GM12878 (cell line): ENCODE data around the gene MYT1. TPM values are rescaled to one million over a fixed set of nuclear protein-coding genes. Genes with fewer than 3 reads are reported as not detected.

ENCODE experiments used
- ATAC-seq: fragments of 200-7000 bp; cut with Tn5 transposase; 3 replicates; pipeline ENCODE4 v1.9.1; 2020; ENCODE audit warnings: mild to moderate bottlenecking, moderate library complexity
- BruUV-seq: library from RNA; stranded (reverse); fragments of 400-500 nt; replicated peaks from 2 replicates; lab custom pipeline; 2021; lab: Mats Ljungman, UMichigan
- CTCF ChIA-PET: fragments of 300-600 bp; sonication (Branson Sonifier 250); formaldehyde crosslinking; extraction: SDS; loops from one replicate; lab custom pipeline; 2021; ENCODE audit warnings: inconsistent platforms; lab: Yijun Ruan, JAX
- POLR2A ChIA-PET: fragments of 350-600 bp; formaldehyde crosslinking; extraction: SDS; loops from one replicate; lab custom pipeline; 2021; ENCODE audit warnings: inconsistent platforms; lab: Charles Lee
- RAD21 ChIA-PET: fragments of 300-600 bp; sonication (Branson Sonifier 250); formaldehyde crosslinking; loops from one replicate; lab custom pipeline; 2023; ENCODE audit warnings: antibody characterized with exemption; ENCODE audit not compliant: unreplicated experiment; lab: Charles Lee
- SMC1A ChIA-PET: fragments of 300-600 bp; sonication (Branson Sonifier 250); formaldehyde crosslinking; loops from one replicate; lab custom pipeline; 2023; ENCODE audit not compliant: unreplicated experiment, uncharacterized antibody; lab: Charles Lee
- DNase-seq: peaks from one replicate; pipeline ENCODE4 v3.0.0-alpha.2; 2011; ENCODE audit warnings: low read depth, low spot score
- FAIRE-seq: peaks from 3 replicates; lab custom pipeline; 2011; peaks lifted over from hg19 to GRCh38; lab: Jason Lieb, UNC
- H2AFZ ChIP-seq: 2 replicates; pipeline ENCODE4 v1.6.0; 2011; ENCODE audit warnings: low read depth, low read length, control low read depth; ENCODE audit not compliant: control insufficient read depth
- H3K27ac ChIP-seq: 2 replicates; pipeline ENCODE4 v1.5.1; 2011; ENCODE audit warnings: control low read depth; ENCODE audit not compliant: control insufficient read depth, insufficient read depth
- H3K27me3 ChIP-seq, 2 experiments: replicated peaks in 1 of 2; 2 replicates each; pipeline versions ENCODE4 v1.6.0 to v1.6.1; 2011; ENCODE audit warnings: low read length in 1 of 2; ENCODE audit not compliant: control insufficient read depth in 2 of 2, insufficient read depth in 2 of 2
- H3K36me3 ChIP-seq, 2 experiments: 2 replicates each; pipeline ENCODE4 v1.5.1; 2011; ENCODE audit warnings: low read length in 1 of 2; ENCODE audit not compliant: control insufficient read depth in 2 of 2, insufficient read depth in 2 of 2
- H3K4me1 ChIP-seq: 2 replicates; pipeline ENCODE4 v1.6.1; 2011; ENCODE audit warnings: mild to moderate bottlenecking, low read length, moderate library complexity, mixed read lengths; ENCODE audit not compliant: control insufficient read depth, insufficient read depth
- H3K4me2 ChIP-seq: 2 replicates; pipeline ENCODE4 v1.6.0; 2011; ENCODE audit warnings: control low read depth; ENCODE audit not compliant: control insufficient read depth, insufficient read depth
- H3K4me3 ChIP-seq: fragments of 200-600 bp; sonication (generic); 2 replicates; pipeline ENCODE4 v1.5.1; 2016
- H3K79me2 ChIP-seq: 2 replicates; pipeline ENCODE4 v1.6.0; 2011; ENCODE audit warnings: low read length; ENCODE audit not compliant: control insufficient read depth, insufficient read depth
- H3K9ac ChIP-seq: 2 replicates; pipeline ENCODE4 v1.8.0; 2011; ENCODE audit warnings: low read length, control low read depth, mixed read lengths; ENCODE audit not compliant: control insufficient read depth, insufficient read depth
- H3K9me3 ChIP-seq: replicated peaks from 3 replicates; pipeline ENCODE4 v1.5.1; 2011; ENCODE audit warnings: mild to moderate bottlenecking, low read length; ENCODE audit not compliant: control insufficient read depth, insufficient read depth
- H4K20me1 ChIP-seq: 2 replicates; pipeline ENCODE4 v1.6.0; 2011; ENCODE audit not compliant: control insufficient read depth, insufficient read depth
- RELB ChIP-seq: fragments of 450-650 bp; IDR thresholded peaks from 2 replicates; pipeline ENCODE4 v1.6.1; 2017; ENCODE audit warnings: low read depth, mild to moderate bottlenecking, moderate library complexity
- USF1 ChIP-seq: IDR thresholded peaks from 2 replicates; pipeline ENCODE4 v1.6.1; 2011; ENCODE audit warnings: borderline replicate concordance, low read depth, mild to moderate bottlenecking, moderate library complexity, mixed read lengths, low read length; ENCODE audit not compliant: insufficient read depth; ENCODE audit errors: extremely low read length
- WGBS: methylation state at CpG from one replicate; pipeline ENCODE4 v1.1.6; 2016; ENCODE audit warnings: low lambda C conversion rate; ENCODE audit not compliant: insufficient replicate concordance, insufficient coverage; ENCODE audit errors: missing lambda C conversion rate; 5-methylcytosine and 5-hydroxymethylcytosine counted together
- in situ Hi-C: fragments of 300-500 bp; cut with MboI; formaldehyde crosslinking; loops from 9 replicates; pipeline ENCODE4 v1.14.3; 2018; ENCODE audit warnings: mixed read lengths
- intact Hi-C: fragments of 100-400 bp; cut with micrococcal nuclease; formaldehyde crosslinking; loops from one replicate; pipeline ENCODE4 v1.14.2; 2022; ENCODE audit not compliant: unreplicated experiment
- polyA plus RNA-seq, 11 experiments: library from polyadenylated mRNA; depleted of rRNA in 4 of 11; unstranded in 6 of 11; stranded (reverse) in 5 of 11; fragments of >200 nt; fragmentation: Nextera tagmentation in 4 of 11; fragmentation: Illumina TruSeq in 1 of 11; extraction: Ambion mirVana in 4 of 11; extraction: Trizol in 1 of 11; gene quantifications; 1 replicate in 1 of 11; 2 replicates in 10 of 11; pipeline versions ENCODE4 v1.2.1 to v1.2.3, GENCODE V29; 2011 to 2016; ENCODE audit warnings: inconsistent platforms in 2 of 11, missing spikeins in 2 of 11, low read depth in 1 of 11
- total RNA-seq, 4 experiments: library from RNA; depleted of rRNA in 3 of 4; stranded (reverse); fragments of >200 nt in 3 of 4; fragmentation: Illumina TruSeq in 1 of 4; extraction: Trizol in 1 of 4; gene quantifications; 2 replicates each; pipeline versions ENCODE4 v1.2.1 to v1.2.3, GENCODE V29; 2013 to 2021

The MYT1 gene
- total and polyA plus RNA-seq, 10 of the 15 experiments (the other 5 are each of a cell fraction or from before 2014, with no cell fraction given): 0.01 to 0.10 TPM; not detected in 8

GRCh38 chr20:64258071-64258823 is 94.0 kb downstream of the MYT1 start:
- BruUV-seq: no TSS peak
- no peak overlapping the region for H2AFZ ChIP-seq
- H3K4me2 ChIP-seq: no peak overlapping the region
- intact Hi-C loops (no loop called here), in situ Hi-C loops (no loop called here)
- ChIA-PET POLR2A (interaction anchor here (0.8 kb wide), 1 partner anchor 18 kb away, joined by 3 read pairs; no protein-coding TSS in a partner anchor), RAD21 (interaction anchor here (1.2 kb wide), 1 partner anchor 28 kb away, joined by 3 read pairs; no protein-coding TSS in a partner anchor), CTCF (interaction anchor here (0.8 to 9.3 kb wide), 5 partner anchors 10 to 34 kb away, joined by 3 to 99 read pairs (median 13); no protein-coding TSS in a partner anchor), SMC1A (interaction anchor here (0.5 to 1.9 kb wide), 5 partner anchors 10 to 533 kb away, joined by 3 to 6 read pairs (median 3); no protein-coding TSS in a partner anchor)
- H3K9ac ChIP-seq: no peak overlapping the region
- H3K27ac ChIP-seq: no peak overlapping the region
- H3K4me3 ChIP-seq: no peak overlapping the region
- no peak for TF ChIP-seq RELB
- no peak for TF ChIP-seq USF1
- H3K4me1 ChIP-seq: peaks cover 11% of the 10 kb centered on the region
- H3K9me3 ChIP-seq: no peaks in the 10 kb centered on the region
- peaks cover 1 to 6% of the 10 kb centered on the region in 2 experiments; a peak in 3 of 4 replicates for H3K36me3 ChIP-seq
- FAIRE-seq (no peak), ATAC-seq (no peak), DNase-seq (no peak)
- H4K20me1 ChIP-seq: no peaks in the 10 kb centered on the region
- H3K27me3 ChIP-seq: no peaks in the 10 kb centered on the region
- 98% methylated on average over 9 of the region's 9 CpGs for WGBS
- H3K79me2 ChIP-seq: peaks cover 14% of the 10 kb centered on the region
